Hepatocyte (in vitro differentiated cells): ENCODE results near the gene LDLRAD3. TPM values are rescaled to one million over a fixed set of nuclear protein-coding genes. Genes with fewer than 3 reads are reported as not detected.
"Not testable (repeated sequence)": the region's sequence is repeated elsewhere in the genome, so short reads cannot be mapped to it uniquely, and the experiment has no call there.

Experiments
- DNase-seq: peaks from one replicate; pipeline ENCODE4 v3.0.0-alpha.2; 2016; ENCODE audit warnings: low spot score
- H2AFZ ChIP-seq: fragments of 200-600 bp; sonication (generic); 2 replicates; pipeline ENCODE4 v1.6.0; 2016; ENCODE audit warnings: antibody characterized with exemption, mild to moderate bottlenecking
- H3K27ac ChIP-seq: fragments of 200-600 bp; sonication (generic); 2 replicates; pipeline ENCODE4 v1.5.1; 2016; ENCODE audit warnings: mild to moderate bottlenecking
- H3K27me3 ChIP-seq: fragments of 200-600 bp; sonication (generic); 2 replicates; pipeline ENCODE4 v1.6.1; 2016
- H3K36me3 ChIP-seq: fragments of 200-600 bp; sonication (generic); replicated peaks from 2 replicates; pipeline ENCODE4 v1.5.1; 2016; ENCODE audit warnings: low read depth; ENCODE audit not compliant: insufficient read depth
- H3K4me1 ChIP-seq: fragments of 200-600 bp; sonication (generic); 2 replicates; pipeline ENCODE4 v1.5.1; 2016; ENCODE audit warnings: mild to moderate bottlenecking, moderate library complexity; ENCODE audit not compliant: insufficient read depth
- H3K4me2 ChIP-seq: fragments of 200-600 bp; sonication (generic); 2 replicates; pipeline ENCODE4 v1.6.0; 2016
- H3K4me3 ChIP-seq: fragments of 200-600 bp; sonication (generic); 2 replicates; pipeline ENCODE4 v1.5.1; 2016; ENCODE audit warnings: mild to moderate bottlenecking
- H3K79me2 ChIP-seq: fragments of 200-600 bp; sonication (generic); 2 replicates; pipeline ENCODE4 v1.6.0; 2017; ENCODE audit warnings: mild to moderate bottlenecking
- H3K9me2 ChIP-seq: fragments of 200-600 bp; sonication (generic); replicated peaks from 2 replicates; pipeline ENCODE4 v1.6.0; 2017; ENCODE audit warnings: mild to moderate bottlenecking; ENCODE audit not compliant: insufficient read depth
- H3K9me3 ChIP-seq: fragments of 200-600 bp; sonication (generic); 2 replicates; pipeline ENCODE4 v1.5.1; 2016; ENCODE audit warnings: low read depth, mild to moderate bottlenecking
- H4K20me1 ChIP-seq: fragments of 200-600 bp; sonication (generic); 2 replicates; pipeline ENCODE4 v1.6.0; 2016; ENCODE audit warnings: mild to moderate bottlenecking; ENCODE audit not compliant: insufficient read depth, poor library complexity, severe bottlenecking
- CTCF ChIP-seq: fragments of 200-600 bp; sonication (generic); IDR thresholded peaks from 2 replicates; pipeline ENCODE4 v1.5.1; 2016; ENCODE audit warnings: antibody characterized with exemption, mild to moderate bottlenecking; ENCODE audit not compliant: poor library complexity
- EZH2 ChIP-seq: fragments of 200-600 bp; sonication (generic); IDR thresholded peaks from 2 replicates; pipeline ENCODE4 v1.6.1; 2016; ENCODE audit warnings: antibody characterized with exemption, mild to moderate bottlenecking, borderline replicate concordance
- EZH2phosphoT487 ChIP-seq: fragments of 200-600 bp; sonication (generic); IDR thresholded peaks from one replicate; pipeline ENCODE4 v1.6.1; 2018; ENCODE audit warnings: antibody characterized with exemption, mild to moderate bottlenecking, low read depth, moderate library complexity; ENCODE audit not compliant: unreplicated experiment, severe bottlenecking
- WGBS: methylation state at CpG from one replicate; pipeline ENCODE4 v1.1.6; 2016; ENCODE audit warnings: low lambda C conversion rate; ENCODE audit errors: missing lambda C conversion rate; 5-methylcytosine and 5-hydroxymethylcytosine counted together
- polyA plus RNA-seq: library from polyadenylated mRNA; unstranded; fragments of >200 nt; fragmentation: Nextera tagmentation; extraction: Ambion mirVana; gene quantifications from 2 replicates; pipeline ENCODE4 v1.2.1, GENCODE V29; 2016
- total RNA-seq: library from RNA; depleted of rRNA; stranded (reverse); fragments of >200 nt; gene quantifications from 2 replicates; pipeline ENCODE4 v1.2.3, GENCODE V29; 2014

LDLRAD3 gene
- total and polyA plus RNA-seq, 2 experiments from 2014 or later: 12.2 TPM

DNA sequence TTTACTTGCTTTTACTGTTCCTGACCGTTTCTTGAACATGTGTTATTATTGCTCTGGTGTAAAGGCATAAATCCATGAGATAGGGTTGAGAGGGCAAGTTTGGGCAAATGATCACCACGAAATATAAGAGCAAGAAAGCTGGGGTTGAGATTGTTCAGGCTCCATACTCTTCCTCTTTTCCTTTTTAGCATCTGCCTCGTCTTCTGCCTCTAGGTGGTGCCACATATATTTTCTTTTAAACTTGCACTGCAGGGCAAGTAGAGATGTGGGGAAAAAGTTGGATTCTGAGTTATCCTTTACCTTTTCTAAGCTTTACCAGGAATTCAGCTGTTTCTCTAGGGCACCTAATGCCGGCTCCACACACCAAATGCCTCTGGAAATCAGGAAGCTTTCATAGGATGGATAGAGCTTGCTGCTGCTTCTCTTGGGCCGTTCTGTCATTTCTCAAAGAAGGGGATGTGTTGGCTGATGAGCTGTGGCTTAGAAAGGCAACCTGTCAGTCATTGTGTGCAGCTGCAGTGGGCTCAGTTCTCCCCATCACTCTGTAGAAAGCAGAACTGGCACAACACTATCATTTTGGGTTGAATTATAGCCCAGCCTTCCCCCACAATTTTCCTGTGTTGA is 98.2 kb downstream of the LDLRAD3 start:
- Histone ChIP-seq H3K79me2 (no peaks in the 10 kb centered on the region), H4K20me1 (no peaks in the 10 kb centered on the region), H3K27ac (no peak overlapping the region), H3K4me3 (no peak overlapping the region), H3K27me3 (no peaks in the 10 kb centered on the region), H2AFZ (no peak overlapping the region), H3K4me1 (peaks cover 4% of the 10 kb centered on the region), H3K36me3 (no peaks in the 10 kb centered on the region), H3K9me2 (no peaks in the 10 kb centered on the region), H3K9me3 (no peaks in the 10 kb centered on the region), H3K4me2 (no peak overlapping the region)
- WGBS: 64% methylated on average over 5 of the region's 5 CpGs
- TF ChIP-seq CTCF: peak; percentile 55
- TF ChIP-seq EZH2: no peak
- no peak for TF ChIP-seq EZH2phosphoT487
- no peak for DNase-seq

DNA sequence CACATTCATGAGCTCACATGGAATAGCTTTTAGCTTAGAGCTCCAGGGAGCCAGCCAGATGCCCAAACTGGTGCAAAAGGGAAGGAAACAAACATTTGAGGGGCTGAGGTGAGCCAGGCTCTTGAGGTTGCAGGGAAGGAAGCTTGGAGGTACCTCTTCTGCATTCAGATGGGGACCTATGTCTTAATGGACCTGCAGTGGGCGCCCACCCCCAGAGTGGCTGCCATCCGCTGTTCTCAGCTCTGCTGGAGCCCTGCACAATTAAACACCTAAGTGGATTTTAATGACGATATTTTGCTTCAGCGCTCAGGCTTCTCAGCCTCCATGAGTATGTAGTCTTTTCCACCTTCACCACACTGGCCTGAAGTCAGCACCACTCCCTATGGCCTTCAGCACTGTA is 100.8 kb downstream of the LDLRAD3 start:
- no peaks in the 10 kb centered on the region for H3K79me2 ChIP-seq
- no peaks in the 10 kb centered on the region for H4K20me1 ChIP-seq
- no peaks in the 10 kb centered on the region for H3K36me3 ChIP-seq
- H2AFZ ChIP-seq: no peak overlapping the region
- no peak overlapping the region for H3K4me3 ChIP-seq
- H3K27me3 ChIP-seq: no peaks in the 10 kb centered on the region
- DNase-seq: no peak
- TF ChIP-seq CTCF: no peak
- TF ChIP-seq EZH2phosphoT487: no peak
- TF ChIP-seq EZH2: no peak
- H3K27ac ChIP-seq: no peak overlapping the region
- H3K4me2 ChIP-seq: no peak overlapping the region
- no peaks in the 10 kb centered on the region for H3K9me3 ChIP-seq
- H3K9me2 ChIP-seq: no peaks in the 10 kb centered on the region
- WGBS: 92% methylated on average over 4 of the region's 4 CpGs
- H3K4me1 ChIP-seq: peaks cover 12% of the 10 kb centered on the region

GRCh38 chr11:36045945-36046344 is 102.1 kb downstream of the LDLRAD3 start:
- H3K27me3 ChIP-seq, H3K79me2 ChIP-seq, H4K20me1 ChIP-seq, H3K4me3 ChIP-seq, H3K4me2 ChIP-seq, H3K9me3 ChIP-seq, H3K9me2 ChIP-seq, H3K27ac ChIP-seq, H3K36me3 ChIP-seq, H2AFZ ChIP-seq, DNase-seq: not testable (repeated sequence)
- WGBS: 91% methylated on average over 3 of the region's 3 CpGs
- H3K4me1 ChIP-seq: peaks cover 12% of the 10 kb centered on the region

GRCh38 chr11:36046932-36047331 is 103.1 kb downstream of the LDLRAD3 start:
- Histone ChIP-seq H2AFZ (no peak overlapping the region), H3K9me3 (no peaks in the 10 kb centered on the region), H3K4me3 (no peak overlapping the region), H3K27ac (no peak overlapping the region), H4K20me1 (no peaks in the 10 kb centered on the region), H3K79me2 (no peaks in the 10 kb centered on the region), H3K4me1 (peaks cover 12% of the 10 kb centered on the region), H3K36me3 (no peaks in the 10 kb centered on the region), H3K9me2 (no peaks in the 10 kb centered on the region), H3K27me3 (no peaks in the 10 kb centered on the region), H3K4me2 (no peak overlapping the region)
- no peak for DNase-seq
- WGBS: 76% methylated on average over 1 of the region's 1 CpG
- TF ChIP-seq EZH2: no peak
- TF ChIP-seq EZH2phosphoT487: no peak
- no peak for TF ChIP-seq CTCF
